NT2/D1 (cell line): ENCODE data around the gene SYNDIG1.

Experiments
- SUZ12 ChIP-seq: IDR thresholded peaks from 2 replicates; pipeline ENCODE4 v1.6.1; 2011; ENCODE audit not compliant: insufficient read length, insufficient read depth; ENCODE audit errors: extremely low read depth
- YY1 ChIP-seq: IDR thresholded peaks from 2 replicates; pipeline ENCODE4 v1.6.1; 2011; ENCODE audit not compliant: insufficient read length, insufficient read depth
- ZNF274 ChIP-seq: IDR thresholded peaks from 2 replicates; pipeline ENCODE4 v1.6.1; 2011; ENCODE audit warnings: mild to moderate bottlenecking, low read depth, low read length

DNA sequence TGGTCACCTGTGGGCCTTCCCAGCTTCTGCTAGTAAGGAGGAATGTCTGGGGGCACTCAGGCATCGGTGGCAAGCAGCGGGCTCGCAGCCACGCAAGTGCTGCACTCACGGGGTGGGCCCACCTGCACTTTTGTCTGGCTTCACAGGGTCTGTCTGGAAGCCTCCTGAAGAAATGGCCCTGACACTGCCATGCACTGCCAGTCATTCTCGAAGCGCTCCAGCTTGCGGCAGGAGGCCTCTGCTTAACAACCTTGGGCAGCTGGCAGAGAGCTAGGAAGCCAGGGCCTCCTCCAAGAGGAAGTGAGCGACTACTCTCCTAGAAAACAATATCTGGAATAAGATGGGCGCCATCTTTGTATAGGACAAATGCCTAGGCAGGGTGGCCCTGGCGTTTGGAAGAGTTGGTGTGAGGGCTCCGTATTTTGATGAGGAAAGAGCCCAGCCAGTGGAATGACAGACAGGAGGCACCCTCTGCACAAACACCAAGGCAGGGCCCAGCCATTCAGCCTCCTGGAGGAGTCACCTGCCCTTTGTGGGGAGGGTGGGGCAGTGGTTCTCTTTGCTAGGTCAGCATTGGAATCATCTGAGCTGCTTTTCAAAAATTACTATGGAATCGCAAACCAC is 113.9 kb downstream of the SYNDIG1 start:
- no peak for TF ChIP-seq ZNF274
- no peak for TF ChIP-seq YY1
- no peak for TF ChIP-seq SUZ12
